Body of pancreas (tissue), 4 donors: ENCODE measurements around the gene AHCYL2.
"Not testable (repeated sequence)": the region's sequence is repeated elsewhere in the genome, so short reads cannot be mapped to it uniquely, and the experiment has no call there.

Experiments
- CTCF ChIP-seq, 7 experiments: fragments of 450-650 bp in 4 of 7; fragments of 200-600 bp in 3 of 7; sonication (generic) in 3 of 7; IDR thresholded peaks; one replicate each; pipeline ENCODE4 v1.5.1; 2016 to 2019; ENCODE audit warnings: antibody characterized with exemption in 7 of 7
- POLR2A ChIP-seq, 3 donors: fragments of 450-650 bp; IDR thresholded peaks; one replicate each; pipeline ENCODE4 v1.6.1; 2016; ENCODE audit warnings: antibody characterized with exemption in 3 of 3, mild to moderate bottlenecking in 2 of 3

DNA sequence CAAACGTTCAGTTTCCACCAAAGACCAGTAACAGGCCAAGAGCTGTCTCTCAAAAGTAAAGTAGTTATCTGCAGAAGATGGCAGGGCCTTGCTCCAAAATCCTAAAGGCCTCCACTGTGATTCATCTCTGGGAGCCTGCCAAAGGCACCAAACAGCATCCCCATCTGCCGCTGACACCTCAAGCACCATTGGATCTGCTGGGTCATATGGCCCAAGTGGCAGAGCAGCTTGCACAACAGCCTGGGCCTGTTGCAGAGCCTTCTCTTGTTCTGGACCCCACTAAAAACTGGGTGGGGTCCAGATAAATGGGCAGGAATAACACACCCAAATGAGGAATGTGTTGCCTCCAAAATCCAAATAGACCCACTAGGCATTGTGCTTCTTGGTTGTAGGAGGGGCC lies 222.1 kb downstream of the AHCYL2 start:
- not testable (repeated sequence) for TF ChIP-seq CTCF, POLR2A (IDR thresholded peaks at IDR 0.05)
